GM21825 (cell line): ENCODE data around the gene TGFBRAP1.

ENCODE experiments used
- ATAC-seq: cut with Tn5 transposase; IDR thresholded peaks from one replicate; pipeline ENCODE4 v1.9.1; 2021; ENCODE audit warnings: mild to moderate bottlenecking, moderate library complexity; ENCODE audit not compliant: unreplicated experiment

The TGFBRAP1 gene

GRCh38 chr2:105317937-105318336, 11.6 kb downstream of the TGFBRAP1 start:
- no peak for ATAC-seq

- ATAC-seq, result peak; percentile 52
These were observed 14.2 kb downstream of the TGFBRAP1 start for GRCh38 chr2:105315314-105315713.

- ATAC-seq, result no peak
These were observed 15.7 kb downstream of the TGFBRAP1 start for GRCh38 chr2:105313877-105314276.

- ATAC-seq, result no peak
These were observed 20.4 kb downstream of the TGFBRAP1 start for GRCh38 chr2:105309147-105309545.

GRCh38 chr2:105308382-105309146, 21.0 kb downstream of the TGFBRAP1 start:
- ATAC-seq, result no peak

- ATAC-seq, result no peak
These were observed 21.6 kb downstream of the TGFBRAP1 start for GRCh38 chr2:105307962-105308361.

GRCh38 chr2:105307550-105307949, 22.0 kb downstream of the TGFBRAP1 start:
- ATAC-seq, result no peak

- no peak for ATAC-seq
These were observed 22.4 kb downstream of the TGFBRAP1 start for GRCh38 chr2:105307146-105307545.

GRCh38 chr2:105301646-105302045, 27.9 kb downstream of the TGFBRAP1 start:
- no peak for ATAC-seq

GRCh38 chr2:105299290-105299689, 30.2 kb downstream of the TGFBRAP1 start:
- ATAC-seq, result no peak

- no peak for ATAC-seq
These were observed 31.5 kb downstream of the TGFBRAP1 start for GRCh38 chr2:105298017-105298416.

- ATAC-seq, result no peak
These were observed 32.3 kb downstream of the TGFBRAP1 start for GRCh38 chr2:105297216-105297615.

GRCh38 chr2:105296017-105296611, 33.4 kb downstream of the TGFBRAP1 start:
- no peak for ATAC-seq

GRCh38 chr2:105294844-105295481, 34.6 kb downstream of the TGFBRAP1 start:
- no peak for ATAC-seq

- ATAC-seq, result no peak
These were observed 35.5 kb downstream of the TGFBRAP1 start for GRCh38 chr2:105294046-105294445.

- no peak for ATAC-seq
These were observed 37.6 kb downstream of the TGFBRAP1 start for GRCh38 chr2:105291981-105292380.

- ATAC-seq, result no peak
These were observed 38.4 kb downstream of the TGFBRAP1 start for GRCh38 chr2:105290981-105291660.

- ATAC-seq, result no peak
These were observed 41.4 kb downstream of the TGFBRAP1 start for GRCh38 chr2:105288133-105288532.

- ATAC-seq, result no peak
These were observed 41.8 kb downstream of the TGFBRAP1 start for GRCh38 chr2:105287692-105288091.

GRCh38 chr2:105283532-105283931, 46.0 kb downstream of the TGFBRAP1 start:
- no peak for ATAC-seq

- ATAC-seq, result no peak
These were observed 49.3 kb downstream of the TGFBRAP1 start for GRCh38 chr2:105280281-105280680.
